ENCODE data around the gene NSG2.

GRCh38 chr5:174151599-174152181 lies 106.2 kb downstream of the NSG2 start:
- TF ChIP-seq, protein P1, sequence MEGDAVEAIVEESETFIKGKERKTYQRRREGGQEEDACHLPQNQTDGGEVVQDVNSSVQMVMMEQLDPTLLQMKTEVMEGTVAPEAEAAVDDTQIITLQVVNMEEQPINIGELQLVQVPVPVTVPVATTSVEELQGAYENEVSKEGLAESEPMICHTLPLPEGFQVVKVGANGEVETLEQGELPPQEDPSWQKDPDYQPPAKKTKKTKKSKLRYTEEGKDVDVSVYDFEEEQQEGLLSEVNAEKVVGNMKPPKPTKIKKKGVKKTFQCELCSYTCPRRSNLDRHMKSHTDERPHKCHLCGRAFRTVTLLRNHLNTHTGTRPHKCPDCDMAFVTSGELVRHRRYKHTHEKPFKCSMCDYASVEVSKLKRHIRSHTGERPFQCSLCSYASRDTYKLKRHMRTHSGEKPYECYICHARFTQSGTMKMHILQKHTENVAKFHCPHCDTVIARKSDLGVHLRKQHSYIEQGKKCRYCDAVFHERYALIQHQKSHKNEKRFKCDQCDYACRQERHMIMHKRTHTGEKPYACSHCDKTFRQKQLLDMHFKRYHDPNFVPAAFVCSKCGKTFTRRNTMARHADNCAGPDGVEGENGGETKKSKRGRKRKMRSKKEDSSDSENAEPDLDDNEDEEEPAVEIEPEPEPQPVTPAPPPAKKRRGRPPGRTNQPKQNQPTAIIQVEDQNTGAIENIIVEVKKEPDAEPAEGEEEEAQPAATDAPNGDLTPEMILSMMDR (IDR thresholded peaks at IDR 0.05; ENCODE audit: insufficient read depth, low read length) = no peak
- TF ChIP-seq POLR2AphosphoS5 (IDR thresholded peaks at IDR 0.05; ENCODE audit: low read depth) = no peak
- no peak for TF ChIP-seq REST (IDR thresholded peaks at IDR 0.05; ENCODE audit: insufficient replicate concordance, low read depth)
- no peak for TF ChIP-seq GABPA (IDR thresholded peaks at IDR 0.05; ENCODE audit: low read depth)

Measured in HL-60 (cell line).